Measurements from ENCODE around the gene EXOC6B. TPM values are rescaled to one million over a fixed set of nuclear protein-coding genes. Genes with fewer than 3 reads are reported as not detected.
A peak's percentile ranks its signal among the peaks of the same experiment; 100 is the strongest.

EXOC6B gene
- total and polyA plus RNA-seq, 9 of the 15 experiments (the other 6 are each of a cell fraction or from before 2014, with no cell fraction given) = 0.28 to 4.2 (median 2.0) TPM

DNA sequence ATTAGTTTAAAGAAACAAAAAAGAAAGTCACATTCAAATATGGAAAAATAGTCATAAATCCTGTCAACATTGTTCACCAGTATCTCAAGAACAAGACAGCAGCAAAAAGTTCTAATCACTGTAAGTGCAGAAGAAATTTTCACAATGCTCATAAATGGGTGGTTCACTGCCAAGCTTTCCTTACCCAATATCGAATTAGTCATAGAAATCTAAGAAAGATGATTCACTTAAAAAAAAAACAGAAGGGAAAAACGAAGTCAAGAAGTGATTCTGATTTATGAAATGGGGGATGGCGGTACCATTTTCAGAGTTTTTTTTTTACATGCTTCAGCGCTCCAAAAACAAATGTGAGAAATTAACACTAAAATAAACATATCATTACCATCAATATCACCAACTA, 156.7 kb downstream of the EXOC6B start:
- Histone ChIP-seq H3K36me3 (ENCODE audit: control insufficient read depth, insufficient read depth, low read length) (no peaks in the 10 kb centered on the region), H3K4me2 (ENCODE audit: insufficient read depth, low read length) (no peak overlapping the region), H3K9me1 (ENCODE audit: control insufficient read depth, insufficient read depth, low read length) (no peaks in the 10 kb centered on the region), H3K9me3 (replicated peaks; ENCODE audit: control insufficient read depth, insufficient read depth, low read depth, low read length) (no peaks in the 10 kb centered on the region), H4K20me1 (replicated peaks; ENCODE audit: control insufficient read depth, insufficient read depth, low read length) (no peaks in the 10 kb centered on the region), H2AFZ (ENCODE audit: low read depth, low read length) (no peak overlapping the region), H3K9ac (ENCODE audit: insufficient read depth in 1 of 2, low read depth in 2 of 2, low read length in 2 of 2) (no peak overlapping the region), H3K27me3 (ENCODE audit: control insufficient read depth in 2 of 2, insufficient read depth in 2 of 2, low read length in 2 of 2) (peaks cover 1 to 8% of the 10 kb centered on the region in 2 experiments; a peak in 3 of 5 replicates), H3K4me1 (replicated peaks in 1 of 2; ENCODE audit: control insufficient read depth in 2 of 2, insufficient read depth in 2 of 2, low read length in 2 of 2) (no peaks in the 10 kb centered on the region), H3K4me3 (no peak overlapping the region), H3K27ac (ENCODE audit: extremely low read depth, low read depth, low read length) (no peak overlapping the region), H3K79me2 (ENCODE audit: control insufficient read depth, insufficient read depth, low read length) (no peaks in the 10 kb centered on the region)
- POLR2A ChIA-PET = no interaction called here
- CTCF ChIA-PET (ENCODE audit: low intra/inter-chr PET ratio) = no interaction called here
- intact Hi-C loops (cut with micrococcal nuclease) = no loop called here
- TF ChIP-seq SMARCC2 (IDR thresholded peaks at IDR 0.05; ENCODE audit: low read depth) = no peak
- TF ChIP-seq FOXJ3 (CRISPR knock-in tag; IDR thresholded peaks at IDR 0.05) = no peak
- no peak for TF ChIP-seq ATF7 (IDR thresholded peaks at IDR 0.05)
- no peak for FAIRE-seq
- BruUV-seq (replicated peaks) = no TSS peak
- ATAC-seq = no peak
- DNase-seq (ENCODE audit: extremely low read depth in 1 of 4, low spot score in 3 of 4) = no peak
- 0% methylated on average over 4 of the region's 4 CpGs for WGBS (ENCODE audit: insufficient coverage, low coverage, missing lambda C conversion rate)
- in situ Hi-C loops (cut with MboI) = no loop called here

GRCh38 chr2:72668647-72669046, 157.2 kb downstream of the EXOC6B start:
- no peaks in the 10 kb centered on the region for H3K36me3 ChIP-seq (ENCODE audit: control insufficient read depth, insufficient read depth, low read length)
- no peak overlapping the region for H3K4me2 ChIP-seq (ENCODE audit: insufficient read depth, low read length)
- no peak overlapping the region for H3K9ac ChIP-seq (ENCODE audit: insufficient read depth in 1 of 2, low read depth in 2 of 2, low read length in 2 of 2)
- ATAC-seq (no peak), DNase-seq (ENCODE audit: extremely low read depth in 1 of 4, low spot score in 3 of 4) (no peak), FAIRE-seq (no peak)
- intact Hi-C loops (cut with micrococcal nuclease) (no loop called here), in situ Hi-C loops (cut with MboI) (no loop called here)
- H3K4me1 ChIP-seq (replicated peaks in 1 of 2; ENCODE audit: control insufficient read depth in 2 of 2, insufficient read depth in 2 of 2, low read length in 2 of 2) = no peaks in the 10 kb centered on the region
- ChIA-PET POLR2A (no interaction called here), CTCF (ENCODE audit: low intra/inter-chr PET ratio) (no interaction called here)
- TF ChIP-seq ZNF57 (CRISPR knock-in tag; IDR thresholded peaks at IDR 0.05) (no peak), ATF2 (CRISPR knock-in tag; IDR thresholded peaks at IDR 0.05) (no peak), CEBPG (CRISPR knock-in tag; IDR thresholded peaks at IDR 0.05) (no peak), CEBPG (tag; conservative IDR thresholded peaks at IDR 0.05 in 1 of 2, IDR thresholded peaks at IDR 0.05 in 1 of 2) (peak in 1 of 2 experiments; percentile 50; a peak in 2 of 4 replicates), EHMT2 (IDR thresholded peaks at IDR 0.05) (no peak), SAFB2 (IDR thresholded peaks at IDR 0.05; ENCODE audit: borderline replicate concordance, low read depth, low read length, severe bottlenecking) (no peak), ATF3 (IDR thresholded peaks at IDR 0.05) (peak; percentile 21; the same call in 1 of the 2 replicates), ATF3 (CRISPR knock-in tag; conservative IDR thresholded peaks at IDR 0.05) (no peak), ZNF354B (CRISPR knock-in tag; IDR thresholded peaks at IDR 0.05) (no peak), NRF1 (conservative IDR thresholded peaks at IDR 0.05 in 1 of 2, IDR thresholded peaks at IDR 0.05 in 1 of 2) (no peak)
- TF ChIP-seq, protein P1, sequence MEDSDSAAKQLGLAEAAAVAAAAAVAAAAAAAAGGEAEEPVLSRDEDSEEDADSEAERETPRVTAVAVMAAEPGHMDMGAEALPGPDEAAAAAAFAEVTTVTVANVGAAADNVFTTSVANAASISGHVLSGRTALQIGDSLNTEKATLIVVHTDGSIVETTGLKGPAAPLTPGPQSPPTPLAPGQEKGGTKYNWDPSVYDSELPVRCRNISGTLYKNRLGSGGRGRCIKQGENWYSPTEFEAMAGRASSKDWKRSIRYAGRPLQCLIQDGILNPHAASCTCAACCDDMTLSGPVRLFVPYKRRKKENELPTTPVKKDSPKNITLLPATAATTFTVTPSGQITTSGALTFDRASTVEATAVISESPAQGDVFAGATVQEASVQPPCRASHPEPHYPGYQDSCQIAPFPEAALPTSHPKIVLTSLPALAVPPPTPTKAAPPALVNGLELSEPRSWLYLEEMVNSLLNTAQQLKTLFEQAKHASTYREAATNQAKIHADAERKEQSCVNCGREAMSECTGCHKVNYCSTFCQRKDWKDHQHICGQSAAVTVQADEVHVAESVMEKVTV (CRISPR knock-in tag; IDR thresholded peaks at IDR 0.05) = no peak
- no peaks in the 10 kb centered on the region for H4K20me1 ChIP-seq (replicated peaks; ENCODE audit: control insufficient read depth, insufficient read depth, low read length)
- no peaks in the 10 kb centered on the region for H3K9me1 ChIP-seq (ENCODE audit: control insufficient read depth, insufficient read depth, low read length)
- no peaks in the 10 kb centered on the region for H3K9me3 ChIP-seq (replicated peaks; ENCODE audit: control insufficient read depth, insufficient read depth, low read depth, low read length)
- WGBS (ENCODE audit: insufficient coverage, low coverage, missing lambda C conversion rate) = 0% methylated on average over 4 of the region's 4 CpGs
- H3K4me3 ChIP-seq = no peak overlapping the region
- H3K27ac ChIP-seq (ENCODE audit: extremely low read depth, low read depth, low read length) = no peak overlapping the region
- H3K27me3 ChIP-seq (ENCODE audit: control insufficient read depth in 2 of 2, insufficient read depth in 2 of 2, low read length in 2 of 2) = peaks cover 0 to 8% of the 10 kb centered on the region in 2 experiments; a peak in 2 of 5 replicates
- BruUV-seq (replicated peaks) = no TSS peak
- no peaks in the 10 kb centered on the region for H3K79me2 ChIP-seq (ENCODE audit: control insufficient read depth, insufficient read depth, low read length)
- no peak overlapping the region for H2AFZ ChIP-seq (ENCODE audit: low read depth, low read length)

Measured in K562 (cell line).